ENCODE measurements around the gene MAN2A2. TPM values are rescaled to one million over a fixed set of nuclear protein-coding genes. Genes with fewer than 3 reads are reported as not detected.

The MAN2A2 gene
- total and polyA plus RNA-seq, 9 of the 15 experiments (the other 6 are each of a cell fraction or from before 2014, with no cell fraction given) = 7.3 to 151 (median 43.4) TPM

DNA sequence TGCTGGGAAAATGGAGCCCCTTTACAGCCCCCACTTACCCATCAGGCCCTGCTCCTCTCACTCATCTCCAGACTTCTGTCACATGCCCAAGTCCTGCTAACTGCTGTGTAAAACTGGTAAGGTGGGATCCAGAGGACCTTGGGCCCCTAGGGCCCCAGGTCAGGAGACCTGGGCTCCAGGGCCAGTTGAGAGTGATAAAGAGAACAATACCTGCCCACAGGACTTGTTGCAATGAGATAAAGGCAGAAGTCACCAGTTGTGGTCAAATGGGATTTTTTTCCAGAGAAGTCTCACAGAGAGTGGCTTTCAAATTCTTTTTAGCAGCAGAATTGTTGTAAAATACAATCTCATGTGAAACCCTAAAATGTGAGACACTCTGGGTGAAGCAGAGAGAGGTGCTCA is 34.0 kb upstream of the MAN2A2 start (continued):
- TF ChIP-seq, protein P1, sequence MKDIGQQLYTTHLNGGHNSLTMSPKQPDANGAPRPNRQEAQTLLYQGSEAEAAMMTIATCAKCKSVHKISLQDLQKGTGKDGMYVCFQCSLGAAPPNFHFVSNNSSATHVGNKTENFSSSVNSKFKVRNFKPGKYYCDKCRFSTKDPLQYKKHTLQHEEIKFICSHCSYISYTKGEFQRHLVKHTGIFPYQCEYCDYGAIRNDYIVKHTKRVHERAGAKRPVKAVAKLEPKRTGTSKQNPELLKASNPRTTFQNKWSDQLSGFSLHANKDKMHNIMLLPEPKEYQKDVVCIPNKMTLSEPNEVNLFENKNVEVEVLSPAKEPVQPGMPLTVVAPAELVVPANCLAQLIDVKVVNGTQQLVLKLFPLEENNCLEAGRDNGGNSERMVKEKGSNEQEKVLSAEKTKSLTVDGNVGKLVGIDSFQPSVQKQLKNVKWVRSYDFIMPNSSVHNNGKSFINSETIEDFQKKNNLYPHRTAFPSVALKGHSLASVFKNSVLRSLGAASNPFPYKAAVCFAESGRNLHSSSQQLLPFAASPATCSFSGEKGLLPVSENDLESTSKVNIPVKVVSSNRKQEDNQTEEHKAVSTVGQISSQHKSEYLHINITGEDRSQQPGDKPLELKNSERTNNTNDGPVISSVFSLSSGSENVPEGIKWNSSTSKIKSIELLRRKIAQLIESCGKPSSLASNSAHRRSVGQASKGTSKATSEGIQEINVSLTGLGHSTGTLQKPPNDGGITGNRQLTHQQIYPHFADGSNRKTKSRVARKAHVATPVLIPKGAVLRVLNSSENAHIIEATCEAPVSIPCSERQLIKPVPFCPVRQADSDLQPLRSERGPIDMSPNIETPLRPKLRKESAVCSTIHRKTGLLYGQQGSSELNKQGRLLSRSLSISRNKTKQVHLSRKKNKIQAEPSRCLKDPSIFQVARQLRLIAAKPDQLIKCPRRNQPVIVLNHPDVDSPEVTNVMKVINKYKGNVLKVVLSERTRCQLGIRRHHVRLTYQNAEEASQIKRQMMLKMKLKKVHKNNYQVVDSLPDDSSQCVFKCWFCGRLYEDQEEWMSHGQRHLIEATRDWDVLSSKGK (CRISPR knock-in tag; IDR thresholded peaks at IDR 0.05) = no peak
- no peak for TF ChIP-seq ZNF121 (CRISPR knock-in tag; conservative IDR thresholded peaks at IDR 0.05)
- no peak for TF ChIP-seq RNF2 (IDR thresholded peaks at IDR 0.05)
- TF ChIP-seq SETDB1 (IDR thresholded peaks at IDR 0.05; ENCODE audit: low read length) = no peak
- TF ChIP-seq NFE2 (IDR thresholded peaks at IDR 0.05; ENCODE audit: low read depth) = no peak
- no peak for TF ChIP-seq TSC22D4 (tag; IDR thresholded peaks at IDR 0.05)
- no peak for TF ChIP-seq NBN (IDR thresholded peaks at IDR 0.05; ENCODE audit: low read depth)
- no peak for TF ChIP-seq ELF4 (CRISPR knock-in tag; IDR thresholded peaks at IDR 0.05)
- no peak for TF ChIP-seq SMARCA5 (IDR thresholded peaks at IDR 0.05)
- TF ChIP-seq NCOR1 (IDR thresholded peaks at IDR 0.05) = peak; percentile 57; the same call in 1 of the 2 replicates
- TF ChIP-seq, protein P2, sequence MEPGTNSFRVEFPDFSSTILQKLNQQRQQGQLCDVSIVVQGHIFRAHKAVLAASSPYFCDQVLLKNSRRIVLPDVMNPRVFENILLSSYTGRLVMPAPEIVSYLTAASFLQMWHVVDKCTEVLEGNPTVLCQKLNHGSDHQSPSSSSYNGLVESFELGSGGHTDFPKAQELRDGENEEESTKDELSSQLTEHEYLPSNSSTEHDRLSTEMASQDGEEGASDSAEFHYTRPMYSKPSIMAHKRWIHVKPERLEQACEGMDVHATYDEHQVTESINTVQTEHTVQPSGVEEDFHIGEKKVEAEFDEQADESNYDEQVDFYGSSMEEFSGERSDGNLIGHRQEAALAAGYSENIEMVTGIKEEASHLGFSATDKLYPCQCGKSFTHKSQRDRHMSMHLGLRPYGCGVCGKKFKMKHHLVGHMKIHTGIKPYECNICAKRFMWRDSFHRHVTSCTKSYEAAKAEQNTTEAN (CRISPR knock-in tag; IDR thresholded peaks at IDR 0.05) = no peak
- TF ChIP-seq HIVEP1 (CRISPR knock-in tag; IDR thresholded peaks at IDR 0.05) = no peak
- TF ChIP-seq ZNF707 (CRISPR knock-in tag; conservative IDR thresholded peaks at IDR 0.05) = no peak
- TF ChIP-seq TARDBP (IDR thresholded peaks at IDR 0.05) = no peak
- no peak for TF ChIP-seq MTF1 (CRISPR knock-in tag; IDR thresholded peaks at IDR 0.05; ENCODE audit: borderline replicate concordance)
- TF ChIP-seq FOXJ2 (tag; IDR thresholded peaks at IDR 0.05) = 0 out of 2 replicates have a peak, but pooled peaks have one; percentile 2
- TF ChIP-seq MCM2 (IDR thresholded peaks at IDR 0.05; ENCODE audit: low read depth) = no peak
- peak in 1 of 2 experiments; percentile 8; a peak in 1 of 4 replicates for TF ChIP-seq RAD21 (CRISPR knock-in tag; conservative IDR thresholded peaks at IDR 0.05 in 1 of 2, IDR thresholded peaks at IDR 0.05 in 1 of 2)
